ENCODE results near the gene RTN4RL1. TPM values are rescaled to one million over a fixed set of nuclear protein-coding genes. Genes with fewer than 3 reads are reported as not detected.

The RTN4RL1 gene
- polyA plus RNA-seq, 2 donors = 0.89 to 2.0 TPM

DNA sequence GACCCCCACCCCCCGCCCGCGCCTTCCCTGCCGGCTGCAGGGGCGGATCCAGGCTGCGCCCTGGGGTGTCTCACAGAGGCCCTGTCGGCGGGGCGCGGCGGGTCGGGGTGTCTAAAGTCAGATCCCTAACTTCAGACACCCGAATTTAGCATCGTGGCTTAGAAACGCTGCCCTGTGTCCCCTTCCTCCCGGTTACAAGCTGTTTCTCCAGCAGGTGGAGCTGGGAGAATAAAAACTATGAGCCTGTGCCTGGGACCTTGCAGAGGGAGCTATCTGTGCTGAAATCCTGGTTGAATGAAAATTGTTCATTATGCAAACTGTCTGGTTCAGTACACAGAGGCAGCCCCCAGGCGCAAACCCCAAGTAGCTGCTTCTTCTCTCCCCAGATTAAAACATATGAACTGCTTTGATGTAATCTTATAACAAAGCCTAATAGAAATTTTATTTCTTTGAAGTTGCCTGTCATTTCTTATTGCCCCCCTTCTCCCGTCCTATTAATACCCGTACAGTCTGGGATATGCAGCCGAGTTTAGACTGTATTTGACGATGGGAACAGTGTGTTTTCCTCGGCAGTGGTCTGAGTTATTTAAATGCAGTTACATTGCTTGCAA, 116.3 kb downstream of the RTN4RL1 start:
- Histone ChIP-seq H3K36me3 (ENCODE audit: control insufficient read depth in 2 of 2, insufficient read depth in 2 of 2, low read length in 1 of 2) (no peaks in the 10 kb centered on the region), H3K9me3 (ENCODE audit: control insufficient read depth in 2 of 2, insufficient read depth in 1 of 2, low read depth in 1 of 2, low read length in 1 of 2) (no peaks in the 10 kb centered on the region), H3K4me3 (ENCODE audit: low read depth in 1 of 2, low read length in 2 of 2) (peak overlapping the region in 1 of 2 donors; percentile 9), H3K27me3 (ENCODE audit: control insufficient read depth in 1 of 2, insufficient read depth in 2 of 2, low read length in 2 of 2) (no peaks in the 10 kb centered on the region), H3K27ac (ENCODE audit: low read depth in 2 of 2, low read length in 1 of 2) (no peak overlapping the region), H3K4me1 (ENCODE audit: control insufficient read depth in 2 of 2, insufficient read depth in 2 of 2, low read length in 1 of 2) (peaks cover 2 to 3% of the 10 kb centered on the region in 2 donors)
- WGBS, 2 donors = 4 to 6% methylated on average over 22 of the region's 22 CpGs

GRCh38 chr17:1907909-1908698, 117.0 kb downstream of the RTN4RL1 start:
- Histone ChIP-seq H3K4me3 (ENCODE audit: low read depth in 1 of 2, low read length in 2 of 2) (peak overlapping the region in 1 of 2 donors; percentile 9), H3K27me3 (ENCODE audit: control insufficient read depth in 1 of 2, insufficient read depth in 2 of 2, low read length in 2 of 2) (no peaks in the 10 kb centered on the region), H3K36me3 (ENCODE audit: control insufficient read depth in 2 of 2, insufficient read depth in 2 of 2, low read length in 1 of 2) (no peaks in the 10 kb centered on the region), H3K4me1 (ENCODE audit: control insufficient read depth in 2 of 2, insufficient read depth in 2 of 2, low read length in 1 of 2) (peaks cover 2 to 3% of the 10 kb centered on the region in 2 donors), H3K9me3 (ENCODE audit: control insufficient read depth in 2 of 2, insufficient read depth in 1 of 2, low read depth in 1 of 2, low read length in 1 of 2) (no peaks in the 10 kb centered on the region), H3K27ac (ENCODE audit: low read depth in 2 of 2, low read length in 1 of 2) (no peak overlapping the region)
- 6% methylated on average over 49 of the region's 49 CpGs for WGBS, 2 donors

GRCh38 chr17:1907216-1907631, 117.9 kb downstream of the RTN4RL1 start:
- H3K4me3 ChIP-seq (ENCODE audit: low read depth in 1 of 2, low read length in 2 of 2) = no peak overlapping the region
- 66 to 75% methylated on average over 17 of the region's 17 CpGs for WGBS, 2 donors
- no peaks in the 10 kb centered on the region for H3K36me3 ChIP-seq (ENCODE audit: control insufficient read depth in 2 of 2, insufficient read depth in 2 of 2, low read length in 1 of 2)
- no peaks in the 10 kb centered on the region for H3K27me3 ChIP-seq (ENCODE audit: control insufficient read depth in 1 of 2, insufficient read depth in 2 of 2, low read length in 2 of 2)
- no peak overlapping the region for H3K27ac ChIP-seq (ENCODE audit: low read depth in 2 of 2, low read length in 1 of 2)
- H3K9me3 ChIP-seq (ENCODE audit: control insufficient read depth in 2 of 2, insufficient read depth in 1 of 2, low read depth in 1 of 2, low read length in 1 of 2) = no peaks in the 10 kb centered on the region
- H3K4me1 ChIP-seq (ENCODE audit: control insufficient read depth in 2 of 2, insufficient read depth in 2 of 2, low read length in 1 of 2) = peaks cover 2 to 3% of the 10 kb centered on the region in 2 donors

GRCh38 chr17:1906662-1907101, 118.5 kb downstream of the RTN4RL1 start:
- 45 to 55% methylated on average over 8 of the region's 8 CpGs for WGBS, 2 donors
- Histone ChIP-seq H3K4me3 (ENCODE audit: low read depth in 1 of 2, low read length in 2 of 2) (no peak overlapping the region), H3K4me1 (ENCODE audit: control insufficient read depth in 2 of 2, insufficient read depth in 2 of 2, low read length in 1 of 2) (peaks cover 2 to 3% of the 10 kb centered on the region in 2 donors), H3K27me3 (ENCODE audit: control insufficient read depth in 1 of 2, insufficient read depth in 2 of 2, low read length in 2 of 2) (no peaks in the 10 kb centered on the region), H3K9me3 (ENCODE audit: control insufficient read depth in 2 of 2, insufficient read depth in 1 of 2, low read depth in 1 of 2, low read length in 1 of 2) (no peaks in the 10 kb centered on the region), H3K36me3 (ENCODE audit: control insufficient read depth in 2 of 2, insufficient read depth in 2 of 2, low read length in 1 of 2) (no peaks in the 10 kb centered on the region), H3K27ac (ENCODE audit: low read depth in 2 of 2, low read length in 1 of 2) (no peak overlapping the region)

- Histone ChIP-seq H3K27ac (ENCODE audit: low read depth in 2 of 2, low read length in 1 of 2) (no peak overlapping the region), H3K9me3 (ENCODE audit: control insufficient read depth in 2 of 2, insufficient read depth in 1 of 2, low read depth in 1 of 2, low read length in 1 of 2) (no peaks in the 10 kb centered on the region), H3K36me3 (ENCODE audit: control insufficient read depth in 2 of 2, insufficient read depth in 2 of 2, low read length in 1 of 2) (no peaks in the 10 kb centered on the region), H3K4me3 (ENCODE audit: low read depth in 1 of 2, low read length in 2 of 2) (no peak overlapping the region), H3K4me1 (ENCODE audit: control insufficient read depth in 2 of 2, insufficient read depth in 2 of 2, low read length in 1 of 2) (peaks cover 2 to 3% of the 10 kb centered on the region in 2 donors), H3K27me3 (ENCODE audit: control insufficient read depth in 1 of 2, insufficient read depth in 2 of 2, low read length in 2 of 2) (no peaks in the 10 kb centered on the region)
- WGBS, 2 donors = 24 to 28% methylated on average over 25 of the region's 25 CpGs
Measured at GRCh38 chr17:1905190-1905913, 119.8 kb downstream of the RTN4RL1 start.

- H3K27me3 ChIP-seq (ENCODE audit: control insufficient read depth in 1 of 2, insufficient read depth in 2 of 2, low read length in 2 of 2) = no peaks in the 10 kb centered on the region
- no peak overlapping the region for H3K27ac ChIP-seq (ENCODE audit: low read depth in 2 of 2, low read length in 1 of 2)
- no peak overlapping the region for H3K4me3 ChIP-seq (ENCODE audit: low read depth in 1 of 2, low read length in 2 of 2)
- H3K4me1 ChIP-seq (ENCODE audit: control insufficient read depth in 2 of 2, insufficient read depth in 2 of 2, low read length in 1 of 2) = peaks cover 2 to 3% of the 10 kb centered on the region in 2 donors
- no peaks in the 10 kb centered on the region for H3K36me3 ChIP-seq (ENCODE audit: control insufficient read depth in 2 of 2, insufficient read depth in 2 of 2, low read length in 1 of 2)
- WGBS, 2 donors = 65 to 71% methylated on average over 17 of the region's 17 CpGs
- H3K9me3 ChIP-seq (ENCODE audit: control insufficient read depth in 2 of 2, insufficient read depth in 1 of 2, low read depth in 1 of 2, low read length in 1 of 2) = no peaks in the 10 kb centered on the region
Measured at GRCh38 chr17:1904273-1905182, 120.6 kb downstream of the RTN4RL1 start.

DNA sequence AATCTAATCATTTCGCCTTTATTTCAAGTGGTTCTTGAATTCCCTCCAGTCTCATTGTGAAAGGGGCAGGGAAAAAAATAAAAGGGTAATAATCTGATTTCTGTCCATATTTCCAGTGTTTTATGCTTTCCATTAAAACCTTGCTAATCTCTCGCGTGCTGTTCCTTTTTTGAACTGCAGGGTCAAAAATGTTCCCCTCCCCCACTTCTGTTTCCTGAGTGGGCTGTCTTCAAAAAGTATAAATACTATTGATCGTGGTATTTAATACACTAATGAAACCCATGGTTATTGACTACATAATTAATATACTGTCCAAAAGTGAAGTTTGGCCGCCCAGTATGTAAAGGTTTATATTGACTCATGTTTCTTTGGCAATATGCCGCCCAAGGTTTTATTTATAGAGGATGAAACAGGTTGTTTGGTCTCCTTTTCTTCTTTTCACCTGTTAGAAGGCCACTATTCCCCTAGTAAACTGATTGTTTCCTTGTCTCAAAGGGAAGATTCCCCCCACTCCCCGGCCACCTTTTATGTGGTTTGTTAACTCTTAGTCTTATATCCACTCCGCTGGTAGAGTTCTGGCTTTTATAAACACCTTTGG, 125.6 kb downstream of the RTN4RL1 start:
- Histone ChIP-seq H3K4me1 (ENCODE audit: control insufficient read depth in 2 of 2, insufficient read depth in 2 of 2, low read length in 1 of 2) (no peaks in the 10 kb centered on the region), H3K27me3 (ENCODE audit: control insufficient read depth in 1 of 2, insufficient read depth in 2 of 2, low read length in 2 of 2) (no peaks in the 10 kb centered on the region), H3K4me3 (ENCODE audit: low read depth in 1 of 2, low read length in 2 of 2) (no peak overlapping the region), H3K36me3 (ENCODE audit: control insufficient read depth in 2 of 2, insufficient read depth in 2 of 2, low read length in 1 of 2) (peaks cover 10 to 19% of the 10 kb centered on the region in 2 donors), H3K27ac (ENCODE audit: low read depth in 2 of 2, low read length in 1 of 2) (no peak overlapping the region), H3K9me3 (ENCODE audit: control insufficient read depth in 2 of 2, insufficient read depth in 1 of 2, low read depth in 1 of 2, low read length in 1 of 2) (no peaks in the 10 kb centered on the region)
- 90 to 93% methylated on average over 8 of the region's 8 CpGs for WGBS, 2 donors

DNA sequence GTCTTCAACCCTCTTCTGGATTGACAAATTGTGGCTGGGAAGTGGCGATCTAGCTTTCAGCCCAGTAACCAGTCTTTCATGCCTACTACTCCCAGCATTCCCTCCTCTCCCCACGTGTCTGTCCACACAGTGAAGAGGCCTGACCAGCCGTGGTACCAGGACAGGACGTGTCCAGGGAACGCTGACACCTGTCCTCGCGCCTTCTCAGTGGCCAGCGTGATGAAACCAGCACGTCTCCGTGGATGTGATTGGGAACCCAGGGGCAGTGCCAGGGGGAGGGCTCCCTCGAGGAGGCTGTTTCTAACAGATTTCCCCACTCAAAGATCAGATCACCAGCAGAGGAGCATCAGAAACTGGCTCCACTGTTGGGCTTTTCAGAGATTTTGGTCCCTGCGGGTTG, 126.3 kb downstream of the RTN4RL1 start:
- H3K9me3 ChIP-seq (ENCODE audit: control insufficient read depth in 2 of 2, insufficient read depth in 1 of 2, low read depth in 1 of 2, low read length in 1 of 2) = no peaks in the 10 kb centered on the region
- H3K4me1 ChIP-seq (ENCODE audit: control insufficient read depth in 2 of 2, insufficient read depth in 2 of 2, low read length in 1 of 2) = no peaks in the 10 kb centered on the region
- 91 to 92% methylated on average over 12 of the region's 12 CpGs for WGBS, 2 donors
- H3K36me3 ChIP-seq (ENCODE audit: control insufficient read depth in 2 of 2, insufficient read depth in 2 of 2, low read length in 1 of 2) = peaks cover 10 to 19% of the 10 kb centered on the region in 2 donors
- H3K27me3 ChIP-seq (ENCODE audit: control insufficient read depth in 1 of 2, insufficient read depth in 2 of 2, low read length in 2 of 2) = no peaks in the 10 kb centered on the region
- no peak overlapping the region for H3K4me3 ChIP-seq (ENCODE audit: low read depth in 1 of 2, low read length in 2 of 2)
- no peak overlapping the region for H3K27ac ChIP-seq (ENCODE audit: low read depth in 2 of 2, low read length in 1 of 2)

All from esophagus (tissue), 2 donors.